Activated T-cell treated with anti-CD3 and anti-CD28 coated beads for 48 hours (primary cell): Measurements from ENCODE around the gene GABRB3.

ENCODE experiments used
- DNase-seq: peaks from one replicate; pipeline ENCODE4 v3.0.0-alpha.2; 2020; ENCODE audit warnings: low read depth

GABRB3 gene

GRCh38 chr15:26676115-26676514, 96.8 kb downstream of the GABRB3 start:
- DNase-seq = no peak

GRCh38 chr15:26674467-26674866, 98.4 kb downstream of the GABRB3 start:
- no peak for DNase-seq

- DNase-seq = no peak
Measured at GRCh38 chr15:26673445-26673844, 99.4 kb downstream of the GABRB3 start.

GRCh38 chr15:26670116-26670515, 102.8 kb downstream of the GABRB3 start:
- no peak for DNase-seq

GRCh38 chr15:26667222-26667988, 105.5 kb downstream of the GABRB3 start:
- no peak for DNase-seq

GRCh38 chr15:26665957-26666791, 106.7 kb downstream of the GABRB3 start:
- DNase-seq = no peak

GRCh38 chr15:26662283-26662682, 110.6 kb downstream of the GABRB3 start:
- DNase-seq = no peak

GRCh38 chr15:26661748-26662147, 111.1 kb downstream of the GABRB3 start:
- DNase-seq = no peak

- no peak for DNase-seq
Measured at GRCh38 chr15:26661107-26661506, 111.8 kb downstream of the GABRB3 start.

- no peak for DNase-seq
Measured at GRCh38 chr15:26660241-26660640, 112.6 kb downstream of the GABRB3 start.

- DNase-seq = no peak
Measured at GRCh38 chr15:26658290-26658689, 114.6 kb downstream of the GABRB3 start.

- DNase-seq = no peak
Measured at GRCh38 chr15:26656080-26656479, 116.8 kb downstream of the GABRB3 start.

GRCh38 chr15:26651909-26652308, 121.0 kb downstream of the GABRB3 start:
- DNase-seq = no peak

- DNase-seq = no peak
Measured at GRCh38 chr15:26648676-26649075, 124.2 kb downstream of the GABRB3 start.

GRCh38 chr15:26644948-26645347, 127.9 kb downstream of the GABRB3 start:
- no peak for DNase-seq

GRCh38 chr15:26641144-26641543, 131.7 kb downstream of the GABRB3 start:
- DNase-seq = no peak

GRCh38 chr15:26640601-26641000, 132.3 kb downstream of the GABRB3 start:
- no peak for DNase-seq

GRCh38 chr15:26639966-26640365, 132.9 kb downstream of the GABRB3 start:
- no peak for DNase-seq

- no peak for DNase-seq
Measured at GRCh38 chr15:26635614-26636013, 137.3 kb downstream of the GABRB3 start.

GRCh38 chr15:26635105-26635504, 137.8 kb downstream of the GABRB3 start:
- no peak for DNase-seq

GRCh38 chr15:26634319-26634718, 138.5 kb downstream of the GABRB3 start:
- DNase-seq = no peak

- no peak for DNase-seq
Measured at GRCh38 chr15:26632500-26632899, 140.4 kb downstream of the GABRB3 start.

GRCh38 chr15:26631894-26632293, 141.0 kb downstream of the GABRB3 start:
- no peak for DNase-seq
